Measurements from ENCODE around the gene CAMK4.

Gene CAMK4

GRCh38 chr5:111530298-111530740 is 306.1 kb downstream of the CAMK4 start:
- DNase-seq (ENCODE audit: low read depth in 1 of 2, low spot score in 1 of 2): peak; percentile 47 to 66

GRCh38 chr5:111532886-111533582 is 308.9 kb downstream of the CAMK4 start:
- no peak for DNase-seq (ENCODE audit: low read depth in 1 of 2, low spot score in 1 of 2)

DNA sequence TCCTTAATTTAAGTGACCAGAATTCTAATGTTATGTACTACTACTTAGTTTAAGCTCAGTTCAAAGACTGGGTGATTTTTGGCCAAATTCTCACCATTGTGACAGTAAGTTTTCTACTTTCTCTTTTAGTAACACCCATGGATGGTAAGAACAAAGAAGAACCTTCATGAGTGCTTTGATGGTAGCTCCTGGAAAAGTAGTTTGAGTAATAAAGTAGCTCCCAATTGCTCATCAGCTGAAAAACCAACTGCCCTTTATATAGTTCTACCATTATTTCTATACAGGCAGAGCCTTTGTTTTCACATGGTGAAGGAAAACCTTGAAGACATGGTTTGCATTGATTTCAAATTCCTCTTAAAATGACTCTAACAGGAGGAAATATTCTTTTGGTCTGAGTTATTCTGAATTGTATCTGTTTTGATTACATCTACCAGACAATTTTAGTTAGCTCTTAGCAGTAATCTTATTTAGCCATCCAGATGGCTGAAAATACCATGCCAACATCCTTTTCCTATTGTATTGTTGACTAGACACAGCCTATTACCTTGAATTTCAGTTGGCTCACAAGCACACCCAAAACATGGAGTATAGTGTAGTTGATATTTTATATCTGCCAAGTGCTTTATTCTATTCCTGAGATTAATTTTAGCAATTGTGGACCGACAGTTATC is 311.8 kb downstream of the CAMK4 start:
- DNase-seq (ENCODE audit: low read depth in 1 of 2, low spot score in 1 of 2): no peak

DNA sequence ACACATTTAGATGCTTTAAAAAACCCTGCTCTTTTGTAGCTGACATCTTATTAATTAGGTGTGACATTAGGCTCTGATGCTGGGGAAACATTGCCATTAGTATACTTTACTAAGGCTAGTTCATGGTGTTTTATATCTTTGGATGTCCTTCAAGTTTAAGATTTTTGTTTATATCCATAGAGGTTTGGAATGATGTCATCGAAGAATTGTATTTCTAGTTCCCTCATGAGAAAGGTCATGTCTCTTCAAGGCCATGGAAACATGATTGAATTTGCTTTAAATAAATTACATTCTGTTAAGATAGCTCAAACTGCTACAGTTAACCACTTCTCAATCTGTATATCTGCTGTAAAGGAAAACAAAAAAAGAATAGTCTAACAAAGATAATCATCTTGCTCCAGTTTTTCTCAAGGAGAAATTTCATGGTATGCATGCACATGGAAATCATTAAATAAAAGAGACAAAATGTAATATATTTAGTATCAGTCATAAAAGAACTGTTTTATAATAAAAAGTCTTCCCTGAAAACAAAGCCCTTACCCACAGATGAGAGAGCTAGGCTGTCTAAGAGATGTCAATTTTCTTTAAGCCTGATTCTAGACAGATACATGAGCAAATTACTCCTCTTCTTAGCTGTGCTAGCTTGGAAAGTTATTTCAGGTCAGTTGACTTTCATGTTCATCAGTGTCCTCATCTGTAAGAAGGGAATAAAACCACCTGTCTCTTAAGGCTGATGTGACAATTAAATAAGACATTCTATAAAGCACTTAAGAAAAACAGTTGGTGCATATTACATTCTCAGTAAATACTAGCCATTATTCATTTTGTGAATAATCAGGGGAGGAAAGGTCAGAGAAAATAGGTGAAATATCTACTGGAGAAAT is 313.2 kb downstream of the CAMK4 start:
- DNase-seq (ENCODE audit: low read depth in 1 of 2, low spot score in 1 of 2): no peak

Data from stimulated activated CD4-positive, alpha-beta T cell treated with anti-CD3 and anti-CD28 coated beads, Interleukin-15, amount 100 ng/mL, for 1 hour (primary cell).